Activated T-cell treated with anti-CD3 and anti-CD28 coated beads, Interleukin-2, amount 50 U/mL, for 72 hours (primary cell): ENCODE results near the gene PROM2. TPM values are rescaled to one million over a fixed set of nuclear protein-coding genes. Genes with fewer than 3 reads are reported as not detected.
"Not testable (repeated sequence)": the region's sequence is repeated elsewhere in the genome, so short reads cannot be mapped to it uniquely, and the experiment has no call there.

Experiments
- ATAC-seq, 2 donors: fragments of 150-1000 bp; cut with Tn5 transposase; replicated peaks in 1 of 2; 2 replicates each; pipeline ENCODE4 v1.10.0; 2021; ENCODE audit warnings: moderate library complexity in 2 of 2, mild to moderate bottlenecking in 1 of 2
- DNase-seq, 2 donors: peaks; one replicate each; pipeline ENCODE4 v3.0.0; 2021 to 2022; ENCODE audit warnings: mixed read lengths in 1 of 2
- H3K27ac Mint-ChIP-seq: one replicate; pipeline ENCODE4 v1.8.0; 2022; ENCODE audit warnings: mild to moderate bottlenecking, moderate library complexity, mixed read lengths
- H3K27me3 Mint-ChIP-seq: one replicate; pipeline ENCODE4 v1.8.0; 2022; ENCODE audit warnings: low read depth, mixed read lengths
- H3K36me3 Mint-ChIP-seq, 2 donors: one replicate each; pipeline ENCODE4 v1.8.0; 2022; ENCODE audit warnings: mixed read lengths in 2 of 2, mild to moderate bottlenecking in 1 of 2; ENCODE audit not compliant: insufficient read depth in 2 of 2
- H3K4me1 Mint-ChIP-seq: one replicate; pipeline ENCODE4 v1.8.0; 2022; ENCODE audit warnings: low read depth, mixed read lengths
- H3K4me3 Mint-ChIP-seq, 2 donors: one replicate each; pipeline ENCODE4 v1.8.0; 2022; ENCODE audit warnings: mild to moderate bottlenecking in 2 of 2, mixed read lengths in 2 of 2, moderate library complexity in 2 of 2
- H3K9me3 Mint-ChIP-seq, 2 donors: one replicate each; pipeline ENCODE4 v1.8.0; 2022; ENCODE audit warnings: mixed read lengths in 2 of 2
- total RNA-seq, 2 donors: library from RNA; stranded (reverse); gene quantifications; one replicate each; pipeline ENCODE4 v1.2.3, GENCODE V29; 2022

Gene PROM2
- total RNA-seq, 2 donors from 2014 or later = 0.38 to 0.39 TPM

- H3K9me3 Mint-ChIP-seq = peaks cover 11 to 14% of the 10 kb centered on the region in 2 donors
- peaks cover 5 to 6% of the 10 kb centered on the region in 2 donors for H3K36me3 Mint-ChIP-seq
- H3K27ac Mint-ChIP-seq = no peak overlapping the region
- ATAC-seq (no peak), DNase-seq (no peak)
- no peak overlapping the region for H3K4me3 Mint-ChIP-seq
- peaks cover 5% of the 10 kb centered on the region for H3K27me3 Mint-ChIP-seq
- H3K4me1 Mint-ChIP-seq = no peaks in the 10 kb centered on the region
Measured at GRCh38 chr2:95260028-95261023, 13.9 kb upstream of the PROM2 start.

- Mint-ChIP-seq H3K36me3 (peaks cover 3 to 5% of the 10 kb centered on the region in 2 donors), H3K4me1 (no peaks in the 10 kb centered on the region), H3K4me3 (no peak overlapping the region), H3K9me3 (peaks cover 9 to 10% of the 10 kb centered on the region in 2 donors), H3K27me3 (peaks cover 5% of the 10 kb centered on the region), H3K27ac (no peak overlapping the region)
- DNase-seq (no peak), ATAC-seq (no peak)
Measured at GRCh38 chr2:95261602-95262001, 12.6 kb upstream of the PROM2 start.

- H3K9me3 Mint-ChIP-seq = peaks cover 6% of the 10 kb centered on the region in 2 donors
- H3K36me3 Mint-ChIP-seq = peaks cover 0 to 3% of the 10 kb centered on the region in 2 donors
- H3K4me1 Mint-ChIP-seq = no peaks in the 10 kb centered on the region
- no peak overlapping the region for H3K27ac Mint-ChIP-seq
- peaks cover 5% of the 10 kb centered on the region for H3K27me3 Mint-ChIP-seq
- no peak overlapping the region for H3K4me3 Mint-ChIP-seq
- no peak for ATAC-seq
- no peak for DNase-seq
Measured at GRCh38 chr2:95262896-95263542, 11.2 kb upstream of the PROM2 start.

- Mint-ChIP-seq H3K4me1 (no peaks in the 10 kb centered on the region), H3K27me3 (peaks cover 5% of the 10 kb centered on the region), H3K9me3 (peaks cover 0 to 3% of the 10 kb centered on the region in 2 donors), H3K27ac (no peak overlapping the region), H3K4me3 (no peak overlapping the region), H3K36me3 (no peaks in the 10 kb centered on the region)
- ATAC-seq (no peak), DNase-seq (no peak)
Measured at GRCh38 chr2:95264624-95265023, 9.6 kb upstream of the PROM2 start.

GRCh38 chr2:95265182-95265581 lies 9.1 kb upstream of the PROM2 start:
- ATAC-seq = no peak
- Mint-ChIP-seq H3K36me3 (no peaks in the 10 kb centered on the region), H3K9me3 (peaks cover 0 to 2% of the 10 kb centered on the region in 2 donors), H3K4me1 (no peaks in the 10 kb centered on the region), H3K27me3 (peaks cover 3% of the 10 kb centered on the region), H3K4me3 (no peak overlapping the region), H3K27ac (no peak overlapping the region)
- no peak for DNase-seq

GRCh38 chr2:95266781-95267430 lies 7.3 kb upstream of the PROM2 start:
- no peak overlapping the region for H3K27ac Mint-ChIP-seq
- no peaks in the 10 kb centered on the region for H3K4me1 Mint-ChIP-seq
- no peaks in the 10 kb centered on the region for H3K36me3 Mint-ChIP-seq
- no peaks in the 10 kb centered on the region for H3K9me3 Mint-ChIP-seq
- DNase-seq (no peak), ATAC-seq (no peak)
- no peaks in the 10 kb centered on the region for H3K27me3 Mint-ChIP-seq
- H3K4me3 Mint-ChIP-seq = no peak overlapping the region

- no peak for DNase-seq
- H3K4me1 Mint-ChIP-seq = no peaks in the 10 kb centered on the region
- H3K27me3 Mint-ChIP-seq = no peaks in the 10 kb centered on the region
- H3K9me3 Mint-ChIP-seq = no peaks in the 10 kb centered on the region
- H3K27ac Mint-ChIP-seq = no peak overlapping the region
- no peaks in the 10 kb centered on the region for H3K36me3 Mint-ChIP-seq
- no peak overlapping the region for H3K4me3 Mint-ChIP-seq
- no peak for ATAC-seq
Measured at GRCh38 chr2:95267458-95268210, 6.6 kb upstream of the PROM2 start.

GRCh38 chr2:95268211-95269035 lies 5.8 kb upstream of the PROM2 start:
- Mint-ChIP-seq H3K4me1 (no peaks in the 10 kb centered on the region), H3K36me3 (no peaks in the 10 kb centered on the region), H3K9me3 (no peaks in the 10 kb centered on the region), H3K4me3 (no peak overlapping the region), H3K27me3 (no peaks in the 10 kb centered on the region), H3K27ac (no peak overlapping the region)
- no peak for DNase-seq
- ATAC-seq = no peak

GRCh38 chr2:95269036-95269680 lies 5.1 kb upstream of the PROM2 start:
- H3K4me1 Mint-ChIP-seq = no peaks in the 10 kb centered on the region
- H3K9me3 Mint-ChIP-seq = no peaks in the 10 kb centered on the region
- H3K27me3 Mint-ChIP-seq = no peaks in the 10 kb centered on the region
- no peak overlapping the region for H3K4me3 Mint-ChIP-seq
- DNase-seq (no peak), ATAC-seq (no peak)
- H3K36me3 Mint-ChIP-seq = no peaks in the 10 kb centered on the region
- H3K27ac Mint-ChIP-seq = no peak overlapping the region

- not testable (repeated sequence) for H3K36me3 Mint-ChIP-seq, ATAC-seq, H3K9me3 Mint-ChIP-seq
Measured at GRCh38 chr2:95269745-95270144, 4.5 kb upstream of the PROM2 start.

GRCh38 chr2:95270541-95271081 lies 3.6 kb upstream of the PROM2 start:
- H3K4me3 Mint-ChIP-seq = no peak overlapping the region
- no peak overlapping the region for H3K27ac Mint-ChIP-seq
- DNase-seq (no peak), ATAC-seq (no peak)
- no peaks in the 10 kb centered on the region for H3K9me3 Mint-ChIP-seq
- H3K27me3 Mint-ChIP-seq = no peaks in the 10 kb centered on the region
- H3K36me3 Mint-ChIP-seq = no peaks in the 10 kb centered on the region
- no peaks in the 10 kb centered on the region for H3K4me1 Mint-ChIP-seq

More at GRCh38 chr2:95269745-95270144, 4.5 kb upstream of the PROM2 start:
- not testable (repeated sequence) for DNase-seq, H3K27me3 Mint-ChIP-seq, H3K27ac Mint-ChIP-seq, H3K4me3 Mint-ChIP-seq, H3K4me1 Mint-ChIP-seq
